Measurements from ENCODE around the gene KCNF1.
A peak's percentile ranks its signal among the peaks of the same experiment; 100 is the strongest.

Gene KCNF1

DNA sequence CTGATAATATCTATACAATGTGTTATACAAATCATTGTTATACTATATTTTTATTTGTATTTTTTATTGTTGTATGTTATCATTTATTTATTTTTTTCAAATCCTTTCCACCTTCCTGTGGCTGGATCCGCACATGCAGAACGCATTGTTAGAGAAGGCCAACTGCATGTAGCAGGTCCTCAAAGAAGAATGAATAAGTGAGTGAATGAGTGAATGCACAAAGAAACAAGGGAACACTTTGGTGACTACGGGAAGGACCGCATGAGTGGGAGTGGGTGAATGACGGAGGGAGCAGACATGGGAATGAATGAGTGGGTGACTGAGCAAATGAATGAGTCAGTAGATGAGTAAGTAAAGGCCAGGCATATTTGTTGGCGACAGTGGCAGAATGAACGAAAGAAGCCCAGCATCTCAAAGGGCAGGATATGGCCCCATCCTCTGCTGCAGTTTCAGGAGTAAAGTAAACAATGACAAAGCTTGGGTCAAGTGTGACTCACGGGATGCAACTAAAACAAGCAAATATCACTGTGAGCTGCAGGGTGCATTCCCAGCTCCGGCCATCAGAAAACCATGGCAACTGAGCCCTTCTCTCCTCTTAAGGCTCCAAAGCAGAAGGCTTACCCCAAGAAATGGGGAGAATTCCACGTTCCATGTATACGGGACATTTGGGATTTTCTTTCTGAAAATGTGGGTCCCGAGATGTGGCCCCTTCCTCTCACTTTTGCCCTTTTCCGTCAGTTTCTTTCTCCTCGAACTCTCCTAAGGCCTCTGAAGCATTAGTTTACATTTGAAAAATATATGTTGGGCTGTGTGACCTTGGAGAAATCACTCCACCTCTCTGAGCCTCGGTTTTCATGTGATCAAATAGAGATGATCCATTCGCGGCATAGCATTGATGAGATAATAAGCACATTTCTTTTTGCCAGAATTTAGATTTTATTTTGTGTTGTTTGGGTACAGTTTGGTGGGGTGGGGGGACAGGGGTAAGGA lies 24.5 kb downstream of the KCNF1 start:
- peak in 5 of 56 donors; percentile 16 to 58 (median 24) for DNase-seq

GRCh38 chr2:10939058-10939457 lies 27.3 kb downstream of the KCNF1 start:
- DNase-seq = no peak

DNA sequence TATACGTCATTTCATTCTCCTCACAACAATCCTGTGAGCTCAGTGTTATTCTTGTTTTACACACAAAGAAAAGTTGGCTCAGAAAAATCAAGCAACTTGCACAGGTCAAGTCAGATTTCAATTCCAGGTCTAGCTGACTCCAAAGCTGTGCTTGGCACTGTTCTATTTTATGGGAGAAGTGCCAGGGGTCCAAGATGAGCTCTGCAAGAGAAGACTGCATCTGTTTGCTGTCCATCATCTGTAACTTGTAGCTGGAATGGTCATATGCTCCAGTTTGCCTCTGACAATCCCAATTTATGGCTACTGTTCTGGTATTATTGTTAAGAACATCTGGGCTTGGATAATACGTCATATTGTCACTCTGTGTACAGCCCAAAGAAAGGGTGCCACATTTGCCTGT lies 28.9 kb downstream of the KCNF1 start:
- DNase-seq = no peak

DNA sequence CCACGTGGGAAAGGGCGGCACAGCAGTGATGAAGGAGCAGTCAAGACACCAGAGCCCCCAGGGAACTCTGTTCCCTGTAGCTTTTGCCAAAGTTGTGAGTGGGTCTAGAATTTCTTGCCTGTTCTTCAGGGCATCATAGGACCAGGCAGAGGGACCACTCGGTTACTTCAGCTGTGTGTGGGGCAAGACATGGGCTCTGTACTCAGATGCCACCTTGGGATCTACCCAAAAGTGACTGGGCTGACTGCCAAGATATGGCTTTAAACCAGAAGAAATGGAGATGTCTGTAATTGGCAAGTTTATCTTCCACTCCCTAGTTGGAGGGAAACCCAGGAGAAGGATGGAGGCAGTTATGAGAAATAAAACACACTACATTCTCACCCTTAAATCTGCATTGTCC lies 29.6 kb downstream of the KCNF1 start:
- no peak for DNase-seq

GRCh38 chr2:10944799-10945198 lies 33.1 kb downstream of the KCNF1 start:
- no peak for DNase-seq

DNA sequence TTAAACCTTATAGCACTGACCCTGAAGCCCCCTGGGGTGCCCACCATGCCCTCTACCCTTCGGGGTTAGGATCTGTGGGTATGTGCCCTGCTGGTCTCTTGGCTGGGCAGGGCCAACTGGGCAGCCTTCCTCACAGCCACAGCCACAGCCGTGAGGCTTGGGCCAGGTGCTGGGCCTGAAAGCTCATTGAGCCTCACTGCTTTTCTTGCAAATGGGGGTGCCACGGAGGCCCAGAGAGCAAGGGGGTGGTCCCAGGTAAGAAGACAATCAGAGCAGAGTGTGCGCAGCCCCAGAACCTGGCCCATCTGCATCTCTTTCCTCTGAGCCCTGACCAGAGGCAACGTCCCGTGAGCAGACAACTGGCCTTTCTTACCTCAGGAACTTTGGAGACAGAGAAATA lies 34.7 kb downstream of the KCNF1 start:
- no peak for DNase-seq

- no peak for DNase-seq
These were observed 35.3 kb downstream of the KCNF1 start for GRCh38 chr2:10947005-10947440.

DNA sequence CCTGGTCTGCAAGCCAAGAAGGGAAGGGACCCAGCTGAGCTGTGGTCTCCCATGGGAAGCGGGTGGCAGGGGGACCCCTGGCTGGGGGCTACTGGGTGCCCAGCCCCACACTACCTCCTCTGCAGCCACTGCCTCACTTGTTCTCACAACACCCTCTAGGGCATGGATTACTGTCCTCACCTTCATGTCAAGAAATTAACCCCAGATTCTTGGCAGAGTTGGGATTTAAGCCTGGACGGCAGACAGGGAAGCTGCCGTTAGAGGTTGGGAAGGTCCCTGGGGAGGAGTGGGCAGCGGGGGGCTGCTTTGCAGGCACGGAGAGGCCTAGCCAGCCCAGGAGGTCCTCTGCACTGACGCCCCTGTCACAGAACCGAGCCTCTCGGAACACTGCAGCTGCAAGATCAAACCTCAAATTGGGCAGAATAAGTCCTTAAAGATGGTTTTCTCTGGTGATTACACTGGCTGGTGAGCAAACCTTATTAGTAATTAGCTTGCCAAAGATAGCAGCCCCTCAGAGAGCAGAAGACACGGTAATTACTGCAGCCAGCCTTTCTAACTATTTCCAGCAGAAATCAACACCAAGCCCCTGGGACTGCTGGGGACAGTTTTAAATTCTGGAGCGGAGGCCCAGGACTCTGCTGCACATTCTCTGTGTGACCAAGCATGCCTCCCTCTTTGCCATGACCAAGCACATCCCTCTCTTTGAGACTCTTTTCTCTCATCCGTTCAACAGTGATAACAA lies 35.9 kb downstream of the KCNF1 start:
- no peak for DNase-seq

DNA sequence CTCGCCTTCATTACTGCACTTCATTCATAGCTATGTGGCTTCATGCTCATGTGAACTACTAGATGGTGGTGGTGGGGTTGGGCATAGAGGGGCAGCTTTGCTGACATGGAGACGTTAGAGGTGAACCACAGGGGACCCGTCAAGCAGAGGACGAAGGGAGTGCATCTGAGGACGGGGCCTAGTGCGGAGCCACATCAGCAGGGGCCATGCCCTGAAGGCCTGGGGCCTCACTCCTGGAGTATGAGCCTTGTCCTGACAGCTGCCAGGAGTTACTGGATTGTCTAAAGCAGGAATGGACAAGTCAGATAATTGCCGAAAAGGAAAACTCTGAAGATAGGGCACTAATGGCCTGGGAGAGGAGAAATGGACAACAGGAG lies 36.4 kb downstream of the KCNF1 start:
- no peak for DNase-seq

DNA sequence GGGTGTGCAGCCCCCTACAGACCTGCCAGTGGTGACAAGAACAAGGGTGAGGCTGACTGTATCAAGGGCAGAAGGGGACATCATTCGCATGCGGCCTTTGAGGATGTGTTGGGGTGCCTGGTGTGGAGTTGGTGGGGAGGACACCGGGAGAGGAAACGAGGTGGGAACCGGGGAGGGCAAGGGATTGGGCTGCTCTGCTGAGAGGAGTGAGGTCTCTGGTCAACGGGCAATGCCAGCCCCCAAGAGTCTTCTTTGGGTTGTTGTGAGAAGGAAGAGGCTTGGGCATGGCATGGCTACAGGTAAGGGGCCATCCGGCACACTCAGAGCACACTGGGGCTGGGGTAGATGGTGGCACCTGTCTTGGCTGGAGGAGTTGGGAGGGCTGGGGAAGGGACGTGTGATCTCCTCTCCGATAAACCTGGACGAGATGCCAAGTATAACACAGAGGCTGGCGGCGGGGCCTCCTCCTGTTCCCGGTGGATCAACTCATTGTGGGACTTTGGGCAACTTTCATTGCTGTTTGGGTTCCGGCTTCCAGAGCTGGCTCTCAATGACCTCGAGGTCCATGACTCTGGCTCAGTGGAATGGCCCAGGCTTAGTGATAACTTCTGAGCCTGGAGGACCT lies 37.0 kb downstream of the KCNF1 start:
- no peak for DNase-seq

GRCh38 chr2:10949835-10950234 lies 38.1 kb downstream of the KCNF1 start:
- DNase-seq = no peak

DNA sequence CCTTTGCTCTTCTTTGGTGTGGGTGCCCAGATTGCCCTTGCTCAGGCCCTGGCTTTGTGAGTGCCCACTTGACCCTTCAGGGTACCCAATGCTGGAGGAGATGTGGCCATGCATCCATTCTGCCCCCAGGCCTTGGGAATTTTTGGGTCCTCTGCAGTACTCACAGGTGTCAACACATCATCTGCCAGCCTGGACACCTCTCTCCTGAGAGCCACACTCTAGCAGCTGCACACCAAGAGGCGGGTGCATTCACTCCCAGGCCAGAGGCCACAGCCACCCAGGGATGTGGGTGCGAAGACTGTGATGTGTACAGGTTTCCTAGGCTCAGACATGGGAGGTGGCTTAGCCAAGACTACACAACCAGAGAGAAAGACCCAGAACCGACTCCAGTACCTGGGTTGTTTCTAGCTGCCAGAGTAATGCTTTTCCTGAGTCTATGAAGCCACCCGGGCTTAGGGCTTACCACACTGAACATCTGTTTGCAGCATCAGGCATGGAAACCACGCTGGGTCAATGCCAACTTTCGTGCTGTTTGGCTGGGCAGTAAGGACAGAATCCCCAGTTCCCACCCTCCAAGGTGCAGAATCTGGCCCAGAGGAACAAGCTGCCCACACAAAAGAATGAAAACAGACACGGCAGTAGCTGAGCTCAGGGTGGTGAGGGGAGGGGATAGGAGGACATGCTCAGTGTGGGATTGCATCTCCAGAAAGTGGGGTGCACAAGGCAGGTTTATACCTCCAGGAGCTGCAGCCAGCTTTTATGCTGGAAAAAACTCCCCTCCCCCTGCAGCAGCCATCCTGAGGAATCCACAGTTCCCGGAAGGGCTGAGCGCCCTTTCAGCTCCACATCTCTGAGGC lies 40.1 kb downstream of the KCNF1 start:
- no peak for DNase-seq

DNA sequence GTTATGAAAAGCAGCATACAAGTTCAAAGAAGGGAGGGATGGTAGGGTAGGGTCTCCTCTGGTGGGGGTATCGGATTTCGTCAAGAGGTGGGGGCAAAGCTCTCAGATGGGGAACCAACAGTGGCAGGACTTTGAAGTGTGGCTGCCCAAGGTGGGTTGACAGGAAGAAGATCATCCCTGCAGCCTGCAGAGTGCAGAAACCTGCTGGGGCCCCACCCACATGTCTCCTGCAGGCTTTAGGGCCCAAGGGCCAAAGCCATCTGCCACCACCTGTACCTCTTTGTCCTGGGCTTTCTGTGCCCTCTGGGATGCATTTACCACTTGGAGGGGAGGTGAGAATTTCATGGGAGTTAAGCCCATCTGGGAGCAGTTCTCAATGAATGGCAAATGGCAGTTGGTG lies 42.7 kb downstream of the KCNF1 start:
- no peak for DNase-seq

DNA sequence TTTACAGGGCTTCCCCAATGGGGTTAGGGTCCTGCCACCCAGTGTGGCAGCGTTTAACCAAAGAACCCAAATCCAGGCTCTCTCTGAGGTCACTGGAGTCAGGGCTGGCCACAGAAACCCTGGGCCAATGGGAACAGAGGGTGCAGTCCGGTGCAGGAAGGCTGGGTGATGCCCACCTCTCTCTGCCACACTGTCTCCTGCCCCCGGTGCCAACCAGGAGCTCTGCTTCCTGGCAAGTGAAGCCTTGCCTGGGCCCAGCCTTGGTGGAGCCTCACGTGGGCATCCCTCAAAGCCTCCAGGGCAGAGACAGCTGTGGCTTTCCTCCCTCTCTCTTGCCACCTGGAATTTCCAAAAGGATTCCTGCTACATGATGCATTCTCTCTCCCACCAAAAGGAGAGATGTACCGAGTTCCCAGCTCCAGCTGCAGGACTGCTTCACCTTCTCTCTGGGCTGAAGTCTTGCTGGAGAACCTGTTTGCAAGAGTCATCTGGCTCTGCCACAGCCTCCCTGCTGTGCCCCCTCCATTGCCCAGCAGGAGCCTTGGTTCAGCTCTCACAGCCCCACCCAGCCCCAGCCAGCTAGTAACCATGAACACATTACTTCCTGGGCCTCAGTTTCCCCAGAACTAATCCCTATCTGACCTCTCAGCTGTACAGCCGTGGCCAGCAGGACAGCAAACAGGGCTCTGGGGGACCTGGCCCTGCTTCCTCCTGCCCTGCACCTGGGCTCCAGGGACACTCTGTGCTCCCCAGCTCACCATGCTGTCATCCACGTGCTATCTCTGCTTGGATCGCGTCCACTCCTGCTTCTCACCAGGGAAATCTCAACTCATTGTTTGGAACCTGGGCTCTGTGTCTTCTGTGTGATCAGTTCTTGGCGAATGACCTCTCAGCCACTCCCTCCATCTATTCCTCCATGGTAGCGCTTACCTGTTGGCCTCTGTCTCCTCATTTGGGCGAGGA lies 43.4 kb downstream of the KCNF1 start:
- DNase-seq = no peak

DNA sequence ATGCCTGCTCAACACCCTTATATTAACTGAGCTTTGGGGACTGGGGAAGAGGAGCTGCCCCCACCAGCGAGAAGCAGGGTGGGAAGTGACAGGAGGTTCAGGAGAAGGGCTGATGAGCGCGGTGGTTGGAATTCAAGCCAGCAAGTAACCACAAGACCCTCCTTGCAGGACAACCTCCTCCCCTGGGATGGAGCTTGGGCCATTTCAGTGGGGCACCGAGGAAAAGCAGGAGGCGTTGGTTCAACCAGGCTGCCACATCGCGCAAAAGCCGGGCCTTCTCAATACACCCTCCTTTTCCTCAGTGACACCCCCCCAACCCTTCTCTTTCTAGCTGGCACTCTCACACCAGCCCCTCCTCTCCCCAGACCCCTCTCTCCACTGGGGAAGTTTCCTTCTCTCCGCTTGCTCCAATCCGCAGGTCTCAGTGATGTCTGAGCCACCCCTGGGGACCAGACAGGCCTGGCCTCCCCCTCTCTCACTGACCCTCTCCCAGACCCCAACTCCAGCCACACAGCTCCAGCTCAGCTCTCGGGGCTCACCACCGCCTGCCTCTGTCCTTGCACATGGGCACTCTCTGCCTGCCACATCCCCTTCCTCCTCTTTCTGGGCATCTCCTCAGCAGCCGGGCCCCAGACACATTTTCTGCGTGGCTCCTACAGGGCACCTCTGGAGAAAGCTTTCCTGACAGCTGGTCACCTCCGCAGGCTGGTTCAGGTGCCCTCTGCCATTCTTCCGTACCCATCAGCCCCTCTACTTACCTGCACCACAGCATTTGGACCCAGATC lies 44.5 kb downstream of the KCNF1 start:
- DNase-seq = no peak

GRCh38 chr2:10957391-10957790 lies 45.7 kb downstream of the KCNF1 start:
- DNase-seq = no peak

GRCh38 chr2:10958452-10958851 lies 46.7 kb downstream of the KCNF1 start:
- DNase-seq = peak in 2 of 56 donors; percentile 14 to 16

GRCh38 chr2:10960606-10961489 lies 49.1 kb downstream of the KCNF1 start:
- no peak for DNase-seq

Measured in amygdala (tissue), 56 donors.